Activated T-cell treated with anti-CD3 and anti-CD28 coated beads for 24 hours (primary cell): ENCODE data around the gene ZFPM1.
"Not testable (repeated sequence)": the region's sequence is repeated elsewhere in the genome, so short reads cannot be mapped to it uniquely, and the experiment has no call there.

Experiments
- DNase-seq: peaks from one replicate; pipeline ENCODE4 v3.0.0-alpha.2; 2020; ENCODE audit warnings: low read depth

Gene ZFPM1

DNA sequence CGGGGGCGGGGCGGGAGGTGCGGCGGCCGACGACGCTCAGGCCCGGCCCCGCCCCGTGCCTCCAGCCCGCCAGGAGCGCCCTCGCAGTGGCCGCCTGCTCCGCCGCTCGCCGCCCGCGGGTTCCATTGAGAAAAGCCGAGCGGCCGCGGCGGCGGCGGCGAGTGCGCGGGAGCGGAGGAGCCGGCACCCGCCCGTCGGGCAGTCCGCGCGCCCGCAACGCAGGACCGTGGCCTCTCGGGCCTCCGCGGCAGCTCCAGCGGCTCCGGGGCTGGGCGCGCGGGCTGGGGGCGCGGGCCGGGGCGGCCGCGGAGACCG, at the start of gene ZFPM1:
Gene ZFPM1 (plus strand): TSS at position 64 of the 315 bp plus-strand sequence. CDS start 359 bp downstream, outside the sequence.
- DNase-seq: no peak

DNA sequence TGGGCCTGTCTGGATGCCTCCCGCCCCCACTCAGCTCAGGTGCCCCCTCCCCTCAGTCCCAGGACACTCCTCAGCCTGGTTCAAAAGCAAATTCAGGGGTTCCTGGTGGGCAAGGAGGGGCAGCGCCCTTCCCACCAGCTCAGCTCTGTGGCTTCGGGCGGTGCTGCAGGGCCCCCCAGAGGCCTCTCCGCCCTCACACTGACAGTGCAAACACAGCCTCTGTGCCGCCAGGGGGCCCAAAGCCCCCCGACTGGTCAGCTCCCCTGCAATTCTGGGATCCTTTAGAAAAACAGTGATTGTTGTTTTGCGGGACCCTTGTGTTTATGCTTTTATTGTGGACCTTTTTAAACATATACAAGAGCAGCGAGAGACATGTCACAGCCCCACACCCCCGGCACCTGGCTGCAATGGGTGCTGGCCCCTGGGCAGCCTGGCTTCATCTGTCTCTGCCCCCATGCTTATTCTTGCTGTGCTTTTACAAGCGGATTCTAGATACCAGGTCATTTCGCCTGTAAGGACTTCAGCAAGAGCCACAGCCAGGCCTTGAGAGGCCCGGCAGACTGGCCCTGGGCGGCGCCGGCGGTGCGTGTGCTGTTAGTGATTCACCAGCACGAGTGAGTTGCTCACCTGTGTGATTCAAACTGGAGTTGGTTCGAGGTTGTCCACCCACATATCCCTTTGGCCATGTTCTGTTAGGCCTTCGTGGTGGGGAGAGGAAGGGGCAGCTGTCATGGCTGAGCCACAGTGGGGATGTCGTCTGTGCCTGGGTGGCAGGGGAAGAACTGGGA, 49.1 kb upstream of the ZFPM1 start:
- DNase-seq: no peak

DNA sequence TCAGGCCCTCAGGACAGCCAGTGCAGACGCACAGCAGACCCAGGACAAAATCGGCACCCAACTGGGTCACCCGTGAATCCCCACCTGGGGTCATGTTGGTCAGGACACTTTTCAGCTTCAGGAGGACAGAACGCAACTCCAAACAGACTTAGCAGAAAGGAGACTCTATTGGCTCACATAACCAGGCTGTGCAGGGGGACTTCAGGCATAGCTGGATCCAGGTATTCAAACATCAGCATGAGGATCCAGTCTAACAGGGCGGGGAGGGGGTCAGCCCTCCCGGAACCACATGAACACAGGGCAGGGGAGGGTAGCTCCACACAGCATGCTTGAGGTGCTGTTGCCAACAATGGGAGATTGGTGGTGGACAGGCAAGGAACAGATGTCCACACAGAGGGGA, 48.3 kb upstream of the ZFPM1 start:
- DNase-seq: no peak

DNA sequence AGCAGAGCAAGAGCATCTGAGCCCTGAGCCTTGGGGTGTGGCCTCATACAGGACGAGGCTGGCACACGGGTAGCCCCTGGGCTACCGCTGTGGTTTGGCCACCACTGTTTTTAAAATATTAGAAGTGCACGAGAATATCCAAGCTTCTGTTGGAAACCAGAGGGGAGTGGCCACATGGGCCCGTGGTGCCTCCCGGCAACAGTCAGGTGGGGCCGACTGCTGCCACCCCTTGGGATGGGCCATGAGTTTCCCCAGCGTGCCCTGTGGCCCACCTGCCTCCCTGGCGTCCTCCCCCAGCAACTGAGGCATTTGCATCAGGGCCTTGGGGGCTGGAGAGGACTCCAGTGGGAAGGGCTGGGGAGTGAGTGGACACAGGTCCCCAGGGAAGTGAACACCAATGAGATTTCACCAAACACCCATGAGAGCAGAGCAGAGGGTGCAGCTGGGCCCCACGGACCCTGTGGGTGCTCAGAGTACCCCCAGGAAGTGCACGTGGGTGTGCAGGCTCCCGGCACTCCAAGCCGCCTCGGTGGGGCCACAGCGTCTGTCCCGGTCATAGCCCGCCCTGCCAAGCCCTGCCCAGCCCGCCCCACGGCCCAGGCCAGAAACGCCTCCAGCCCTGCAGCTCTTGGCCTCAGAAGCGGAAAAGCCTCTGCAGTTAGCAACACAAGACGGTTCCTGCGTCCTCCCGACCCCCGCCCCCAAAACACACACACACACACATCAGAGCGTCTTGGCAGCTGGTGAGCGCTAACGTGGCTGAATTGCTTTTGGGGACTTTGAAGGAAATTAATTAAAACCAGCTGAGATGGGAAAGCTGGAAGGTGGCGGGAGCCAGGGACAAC, 47.6 kb upstream of the ZFPM1 start:
- no peak for DNase-seq

DNA sequence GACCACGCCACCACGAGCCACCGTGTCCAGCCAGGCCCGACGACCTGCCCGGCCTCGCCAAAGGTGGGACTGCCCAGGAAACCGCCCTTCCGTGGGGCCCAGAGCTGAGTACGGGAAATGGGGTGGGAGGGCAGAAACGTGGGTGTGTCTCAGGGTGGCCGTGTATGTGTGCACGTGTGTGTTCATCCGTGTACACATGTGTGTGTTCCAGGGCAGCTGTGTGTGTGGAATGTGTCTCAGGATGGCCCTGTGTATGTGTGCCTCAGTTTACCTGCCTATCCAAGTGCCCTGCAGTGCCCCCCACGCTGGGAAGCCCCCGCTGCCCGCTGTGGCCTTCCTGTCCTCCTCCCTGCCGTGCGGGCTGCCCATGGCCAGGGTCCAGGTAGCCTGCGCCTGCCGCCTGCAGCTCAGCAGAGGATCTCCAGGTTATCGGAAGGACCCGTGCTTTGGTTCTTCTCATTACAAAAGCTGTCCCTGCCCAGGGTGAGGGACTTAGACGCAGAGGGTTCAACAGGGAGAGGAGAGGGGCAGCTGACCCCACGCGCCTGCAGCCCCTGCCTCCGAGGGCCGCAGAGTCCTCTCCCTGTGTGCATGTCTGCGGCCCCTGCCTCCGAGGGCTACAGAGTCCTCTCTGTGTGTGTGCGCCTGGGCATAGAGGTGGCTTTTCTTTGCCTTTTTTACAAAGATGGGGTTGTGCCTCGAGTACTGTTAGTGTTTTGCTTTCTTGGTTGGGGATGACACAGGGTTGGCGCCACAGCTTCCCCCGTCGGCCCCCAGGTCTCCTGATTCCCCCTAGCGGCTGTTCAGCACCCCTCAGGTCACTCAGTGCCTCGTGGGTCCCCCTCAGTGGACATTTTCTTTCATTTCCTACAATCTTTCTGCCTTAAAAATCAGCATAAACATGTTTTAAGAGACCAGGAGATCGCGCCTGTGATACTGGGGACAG, 46.7 kb upstream of the ZFPM1 start:
- DNase-seq: no peak

DNA sequence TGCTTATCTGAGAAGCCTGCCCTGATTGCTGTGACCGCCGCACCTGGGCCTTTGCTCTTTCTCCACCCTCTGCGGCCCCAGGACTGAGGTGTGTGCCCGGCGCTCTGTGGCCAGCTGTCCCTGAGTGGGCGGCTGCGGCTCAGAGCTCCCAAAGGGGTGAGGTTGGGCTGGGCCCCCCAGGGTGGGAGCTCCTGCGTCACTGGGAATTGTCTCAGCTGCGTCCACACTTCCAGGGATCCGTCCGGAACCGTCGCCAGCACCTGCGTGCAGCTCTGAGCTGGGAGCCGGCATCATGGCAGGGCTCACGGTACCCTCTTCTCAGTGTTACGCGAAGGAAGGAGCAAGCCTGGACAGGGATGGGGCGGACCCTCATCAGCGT, 46.0 kb upstream of the ZFPM1 start:
- no peak for DNase-seq

DNA sequence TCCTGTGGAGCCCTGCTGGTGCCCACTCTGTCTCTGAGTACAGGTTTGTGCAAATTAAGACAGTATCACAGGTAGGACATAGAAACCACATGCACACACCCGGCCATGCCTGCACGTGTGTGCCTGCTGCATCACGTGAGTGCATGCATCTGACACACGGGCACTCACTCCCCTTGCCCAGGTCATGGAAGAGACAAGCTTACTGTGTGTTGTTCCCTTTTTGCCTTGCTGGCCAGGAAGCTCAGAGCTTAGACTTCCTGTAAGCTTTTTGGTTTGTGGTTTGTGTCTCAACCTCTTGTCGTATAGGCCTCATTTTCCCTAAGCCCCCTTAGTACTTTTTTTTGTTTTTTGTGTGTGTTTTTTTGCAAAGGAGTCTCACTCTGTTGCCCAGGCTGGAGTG, 45.3 kb upstream of the ZFPM1 start:
- DNase-seq: no peak

DNA sequence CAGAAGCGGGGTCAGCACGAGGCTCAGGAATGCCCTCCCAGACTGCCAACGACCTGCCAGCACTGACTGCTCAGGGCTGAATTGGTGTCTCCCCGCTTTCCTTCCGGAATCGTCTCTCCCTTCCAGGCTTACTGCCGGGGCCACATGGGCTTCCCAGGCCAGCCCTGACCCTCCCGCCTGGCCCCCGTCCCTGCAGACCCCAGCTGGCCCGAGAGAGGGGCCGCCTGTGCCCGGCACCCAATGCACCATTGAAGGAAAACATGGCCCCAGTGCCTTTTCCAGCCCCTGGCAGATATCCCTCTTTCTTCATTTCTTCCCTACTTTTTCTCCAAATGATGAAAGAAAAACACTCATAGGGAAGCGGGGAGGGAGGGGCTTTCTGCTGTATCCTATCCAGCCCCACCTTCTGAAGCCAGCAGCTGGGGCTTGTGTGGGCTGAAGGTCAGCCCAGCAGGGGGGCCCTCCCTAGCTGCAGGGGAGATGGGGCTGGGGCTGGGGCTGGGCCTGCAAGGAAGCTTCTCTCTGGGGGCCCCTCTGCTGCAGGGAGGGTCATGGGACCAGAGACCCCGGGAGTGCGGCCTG, 44.4 kb upstream of the ZFPM1 start:
- no peak for DNase-seq

DNA sequence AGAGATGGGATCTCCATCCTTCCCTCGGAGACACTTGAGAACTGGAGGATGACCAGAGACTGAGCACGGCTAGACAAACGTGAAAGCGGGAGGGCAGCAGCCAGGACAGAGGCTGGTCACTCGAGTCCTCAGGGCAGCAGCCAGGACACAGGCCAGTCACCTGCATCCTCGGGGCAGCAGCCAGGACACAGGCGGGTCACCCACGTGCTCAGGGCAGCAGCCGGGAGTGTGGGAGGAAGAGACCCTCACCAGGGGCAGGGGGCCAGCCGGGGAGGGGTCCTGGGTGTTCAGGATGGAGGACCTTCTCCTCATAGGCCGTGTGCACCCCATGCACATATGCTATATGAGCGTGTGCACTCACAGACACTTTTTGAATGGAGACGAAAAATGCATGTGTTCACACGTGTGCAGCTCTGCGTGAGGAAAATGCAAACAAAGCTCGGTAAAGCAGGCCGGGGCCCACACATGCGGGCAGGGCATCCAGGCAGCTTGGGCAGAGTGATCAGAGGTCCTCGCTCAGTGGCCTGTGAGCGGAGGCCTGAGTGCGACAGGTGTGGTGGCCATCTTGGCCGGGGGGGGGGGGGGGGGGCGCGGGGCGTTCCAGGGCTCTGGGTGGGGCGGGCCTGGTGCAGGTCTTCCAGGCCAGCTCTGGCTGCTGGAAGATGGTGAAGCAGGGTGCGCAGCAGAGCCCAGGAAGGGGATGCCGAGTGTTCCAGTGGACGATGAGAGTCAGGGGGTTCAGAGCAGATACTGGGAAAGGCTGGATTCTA, 43.6 kb upstream of the ZFPM1 start:
- DNase-seq: no peak

DNA sequence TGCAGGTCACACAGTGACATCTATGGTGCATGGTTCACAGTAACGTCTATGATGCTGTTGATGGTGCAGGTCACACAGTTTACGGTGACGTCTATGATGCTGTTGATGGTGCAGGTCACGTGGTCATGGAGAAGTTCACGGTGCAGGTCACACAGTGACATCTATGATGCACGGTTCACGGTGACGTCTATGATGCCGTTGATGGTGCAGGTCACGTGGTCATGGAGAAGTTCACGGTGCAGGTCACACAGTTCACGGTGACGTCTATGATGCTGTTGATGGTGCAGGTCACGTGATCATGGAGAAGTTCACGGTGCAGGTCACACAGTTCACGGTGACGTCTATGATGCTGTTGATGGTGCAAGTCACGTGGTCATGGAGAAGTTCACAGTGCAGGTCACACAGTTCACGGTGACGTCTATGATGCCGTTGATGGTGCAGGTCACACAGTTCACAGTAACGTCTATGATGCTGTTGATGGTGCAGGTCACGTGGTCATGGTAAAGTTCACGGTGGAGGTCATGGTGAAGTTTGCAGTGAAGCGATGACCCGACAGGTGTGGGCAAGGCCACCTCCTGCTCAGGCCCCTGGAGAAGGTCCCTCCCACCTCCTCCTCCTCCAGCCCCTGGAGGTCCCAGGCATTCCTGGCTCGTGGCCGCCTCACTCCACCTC, 42.6 kb upstream of the ZFPM1 start:
- DNase-seq: not testable (repeated sequence)

DNA sequence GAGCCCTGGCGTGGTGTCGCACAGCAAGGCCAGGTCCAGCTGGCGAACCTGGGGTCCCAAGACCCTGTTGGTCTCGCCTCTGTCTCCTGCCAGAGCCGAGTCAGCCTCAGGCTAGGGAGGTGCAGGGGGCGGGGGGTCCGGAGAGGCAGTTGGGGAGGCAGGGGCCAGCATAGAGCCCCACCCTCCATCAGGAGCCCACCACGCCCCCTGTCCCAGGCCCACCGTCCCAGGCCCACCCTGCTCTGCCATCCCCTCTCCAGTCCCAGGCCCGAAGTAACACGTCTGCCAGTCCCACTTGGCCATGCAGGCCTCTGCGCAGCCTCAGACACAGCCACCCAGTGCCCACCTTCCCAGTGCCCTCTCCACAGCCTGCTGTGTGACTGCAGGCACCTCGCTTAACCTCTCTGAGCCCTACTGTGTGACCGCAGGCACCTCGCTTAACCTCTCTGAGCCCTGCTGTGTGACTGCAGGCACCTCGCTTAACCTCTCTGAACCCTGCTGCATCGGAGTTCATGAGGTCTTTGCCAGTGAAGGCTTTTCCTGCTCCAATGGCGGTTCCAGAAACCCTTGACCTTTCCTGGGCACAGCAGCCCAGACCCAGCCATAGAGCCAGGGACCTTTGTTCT, 41.0 kb upstream of the ZFPM1 start:
- no peak for DNase-seq

DNA sequence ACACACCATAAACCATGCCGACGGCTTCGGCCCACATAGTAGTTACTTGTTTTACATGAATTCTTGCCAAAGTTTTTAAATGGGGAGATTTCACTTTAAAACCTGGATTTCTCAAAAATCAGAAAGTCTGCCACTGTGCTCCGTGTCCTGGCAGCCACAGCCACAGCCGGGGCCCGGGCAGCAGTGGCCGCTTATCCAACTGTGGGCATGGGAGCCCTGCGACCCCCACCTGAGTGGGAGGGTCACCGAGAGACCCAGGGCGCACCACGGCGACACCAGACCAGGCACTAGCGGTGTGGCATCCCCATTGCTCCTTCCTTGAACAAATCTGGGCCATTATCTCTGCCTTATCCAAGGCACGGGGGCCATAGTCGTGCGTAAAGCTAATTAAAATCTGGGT, 40.3 kb upstream of the ZFPM1 start:
- DNase-seq: no peak

DNA sequence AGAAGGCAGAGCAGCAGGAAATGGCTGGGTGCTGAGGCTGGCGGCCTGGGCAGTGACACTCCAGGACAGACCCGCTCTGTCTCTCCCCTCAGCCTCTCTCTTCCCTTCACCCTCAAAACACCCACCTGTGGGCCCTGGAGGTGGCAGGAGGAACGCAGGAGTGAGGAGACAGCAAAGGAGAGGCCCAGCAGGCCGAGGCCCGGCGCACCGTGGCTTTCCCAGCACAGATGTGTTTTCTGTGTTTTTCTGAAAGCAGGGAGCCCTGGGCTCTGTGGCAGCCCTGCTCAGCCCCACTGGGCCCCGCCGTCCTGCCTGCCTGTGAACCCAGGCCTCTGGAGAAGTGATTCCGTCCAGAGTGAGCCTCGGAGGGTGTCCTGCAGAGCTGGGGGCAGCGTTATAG, 39.8 kb upstream of the ZFPM1 start:
- DNase-seq: no peak

DNA sequence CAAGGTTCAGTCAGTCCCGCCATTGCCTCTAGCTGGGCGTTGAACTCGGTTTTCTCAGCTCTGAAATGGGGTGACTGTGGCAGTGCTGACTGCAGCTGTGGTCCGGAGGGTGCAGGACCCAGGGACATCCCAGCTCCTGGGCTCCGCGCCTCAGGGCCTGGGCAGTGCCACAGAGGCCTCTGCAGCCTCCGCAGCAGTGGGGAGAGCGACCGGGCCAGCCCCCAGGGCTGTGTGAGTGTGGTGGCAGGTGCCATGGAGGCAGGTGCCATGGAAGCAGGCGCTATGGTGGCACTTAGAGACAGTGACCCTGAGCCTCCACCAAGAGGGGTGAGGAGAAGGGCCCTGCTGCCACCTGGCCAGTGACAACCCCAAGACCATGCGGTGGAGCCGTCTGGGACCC, 39.4 kb upstream of the ZFPM1 start:
- no peak for DNase-seq

DNA sequence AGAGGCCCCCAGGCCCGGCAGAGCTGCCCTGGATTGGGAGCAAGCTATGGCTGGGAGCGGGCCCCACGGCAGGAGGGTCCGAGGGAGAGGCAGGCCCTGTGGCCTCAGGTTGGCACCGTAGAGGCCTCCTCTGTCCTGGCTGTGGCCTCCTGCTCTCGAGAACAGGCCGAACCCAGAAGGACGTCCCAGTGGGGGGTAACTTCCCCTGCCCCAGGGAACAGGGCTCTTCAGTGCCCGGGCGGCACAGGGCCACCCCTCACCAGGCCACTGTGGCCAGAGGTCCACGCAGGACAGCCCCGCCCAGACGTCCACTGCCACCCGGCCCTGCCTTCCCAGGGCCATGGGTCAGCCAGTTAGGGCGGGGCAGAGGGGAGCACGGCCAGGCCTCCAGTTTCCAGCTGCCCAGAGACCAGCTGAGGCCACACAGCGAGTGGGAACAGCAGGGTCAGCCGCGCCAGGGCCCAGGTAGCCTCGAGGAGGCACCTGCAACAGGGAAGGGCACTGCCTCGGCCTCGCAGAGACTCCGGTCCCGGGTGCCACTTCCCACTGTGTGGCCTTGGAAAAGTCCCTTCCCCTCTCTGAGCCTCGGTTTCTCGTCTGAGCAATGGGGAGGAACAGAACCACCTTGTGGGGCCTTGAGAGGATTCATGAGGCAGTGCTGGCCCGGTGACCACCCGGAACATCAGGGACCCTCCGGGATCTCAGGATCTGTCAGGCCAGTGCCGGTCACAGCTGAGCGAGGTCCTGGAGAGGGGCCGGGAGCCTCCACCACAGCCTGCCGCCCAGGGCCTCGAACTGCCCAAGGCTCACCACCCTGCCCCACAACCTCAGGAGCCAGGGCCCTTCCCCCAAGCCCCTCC, 38.3 kb upstream of the ZFPM1 start:
- no peak for DNase-seq

DNA sequence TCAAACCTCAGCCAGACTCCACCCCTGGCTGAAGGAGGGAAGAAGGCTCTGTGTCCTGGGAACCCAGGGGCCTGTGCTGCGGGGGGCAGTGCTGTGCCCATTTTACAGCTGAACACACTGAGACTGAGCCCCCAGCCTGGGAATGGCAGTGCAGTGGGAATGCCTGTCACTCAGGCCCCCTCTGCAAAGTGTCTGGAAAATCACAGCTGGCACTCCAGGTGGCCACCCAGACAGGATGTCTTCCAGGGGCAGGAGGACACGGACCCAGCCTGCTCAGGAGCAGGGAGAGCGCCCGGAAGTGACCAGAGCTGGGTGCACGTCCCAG, 37.7 kb upstream of the ZFPM1 start:
- DNase-seq: no peak

DNA sequence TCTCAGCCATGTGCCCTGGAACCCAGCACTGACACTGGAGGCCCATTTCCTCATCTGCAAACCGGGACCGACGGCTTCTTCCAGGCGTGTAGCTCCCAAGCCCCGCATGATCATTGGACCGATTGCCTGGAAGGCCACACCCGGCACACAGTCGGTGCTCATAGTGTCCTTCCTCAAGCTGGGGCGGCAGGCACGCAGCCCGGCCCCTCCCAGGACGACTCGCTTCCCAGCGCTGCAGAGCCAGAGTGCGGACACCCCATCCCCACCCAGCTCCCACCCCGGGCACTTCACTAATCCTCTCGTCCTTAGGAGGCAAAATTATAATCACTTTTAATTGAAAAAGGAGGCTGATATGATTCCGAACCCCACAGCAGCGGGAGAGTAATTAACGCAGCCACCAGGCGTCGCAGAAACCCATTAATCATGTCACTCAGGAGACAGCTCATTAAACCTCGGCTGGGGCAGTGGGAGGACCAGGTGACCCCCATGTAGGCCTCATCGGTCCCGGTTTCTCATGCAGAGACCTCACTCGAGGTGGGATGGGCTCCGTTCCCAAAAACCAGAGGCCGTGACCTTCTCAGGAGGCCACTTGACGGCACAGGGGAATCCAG, 37.3 kb upstream of the ZFPM1 start:
- no peak for DNase-seq

DNA sequence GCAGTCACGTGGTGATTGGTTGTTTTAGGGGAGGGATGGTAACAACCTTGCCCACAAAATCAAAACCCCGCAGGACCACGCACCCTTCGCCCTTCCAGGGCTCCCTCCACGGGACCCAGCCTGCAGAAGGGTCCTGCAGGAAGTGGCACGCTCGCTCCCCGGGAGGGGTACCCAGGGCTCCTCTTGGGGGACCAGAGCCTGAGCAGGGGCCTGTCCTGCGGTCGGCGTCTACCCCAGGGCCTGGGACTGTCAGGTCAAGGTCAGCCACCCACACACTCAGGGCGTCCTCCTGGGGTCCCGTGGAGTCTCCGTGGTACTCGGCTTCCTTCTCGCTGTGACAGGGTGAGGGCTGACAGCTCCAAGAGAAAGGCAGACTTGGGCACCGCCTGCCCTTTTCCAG, 36.4 kb upstream of the ZFPM1 start:
- no peak for DNase-seq
